Measurements from ENCODE around the gene TMEM132C. TPM values are rescaled to one million over a fixed set of nuclear protein-coding genes. Genes with fewer than 3 reads are reported as not detected.

The TMEM132C gene
- total and polyA plus RNA-seq, 7 donors: 0.60 to 3.5 (median 1.7) TPM; not detected in 1

- H3K4me1 ChIP-seq: no peaks in the 10 kb centered on the region
- TF ChIP-seq CTCF (IDR thresholded peaks at IDR 0.05): no peak
- TF ChIP-seq POLR2AphosphoS5 (IDR thresholded peaks at IDR 0.05): no peak
- no peak for TF ChIP-seq POLR2A (IDR thresholded peaks at IDR 0.05)
- TF ChIP-seq EP300 (IDR thresholded peaks at IDR 0.05): no peak
- no peaks in the 10 kb centered on the region for H3K27me3 ChIP-seq
- H3K36me3 ChIP-seq: no peaks in the 10 kb centered on the region
- DNase-seq: no peak
- no peak overlapping the region for H3K27ac ChIP-seq
- intact Hi-C loops (cut with DNase I): no loop called here
- no peak overlapping the region for H3K4me3 ChIP-seq
- 92 to 95% methylated on average over 10 of the region's 10 CpGs for WGBS, 2 donors
- H3K9me3 ChIP-seq: no peaks in the 10 kb centered on the region
Measured at GRCh38 chr12:128521981-128522380, 255.0 kb downstream of the TMEM132C start.

- no peak for DNase-seq
- Histone ChIP-seq H3K9me3 (no peaks in the 10 kb centered on the region), H3K27me3 (peaks cover 0 to 2% (median 0%) of the 10 kb centered on the region in 3 donors), H3K27ac (no peak overlapping the region), H3K36me3 (no peaks in the 10 kb centered on the region), H3K4me1 (no peaks in the 10 kb centered on the region), H3K4me3 (no peak overlapping the region)
- TF ChIP-seq POLR2AphosphoS5 (IDR thresholded peaks at IDR 0.05): no peak
- no peak for TF ChIP-seq CTCF (IDR thresholded peaks at IDR 0.05)
- no peak for TF ChIP-seq POLR2A (IDR thresholded peaks at IDR 0.05)
- no peak for TF ChIP-seq EP300 (IDR thresholded peaks at IDR 0.05)
- intact Hi-C loops (cut with DNase I): no loop called here
- WGBS, 2 donors: 67 to 78% methylated on average over 6 of the region's 6 CpGs
Measured at GRCh38 chr12:128524439-128524838, 257.5 kb downstream of the TMEM132C start.

DNA sequence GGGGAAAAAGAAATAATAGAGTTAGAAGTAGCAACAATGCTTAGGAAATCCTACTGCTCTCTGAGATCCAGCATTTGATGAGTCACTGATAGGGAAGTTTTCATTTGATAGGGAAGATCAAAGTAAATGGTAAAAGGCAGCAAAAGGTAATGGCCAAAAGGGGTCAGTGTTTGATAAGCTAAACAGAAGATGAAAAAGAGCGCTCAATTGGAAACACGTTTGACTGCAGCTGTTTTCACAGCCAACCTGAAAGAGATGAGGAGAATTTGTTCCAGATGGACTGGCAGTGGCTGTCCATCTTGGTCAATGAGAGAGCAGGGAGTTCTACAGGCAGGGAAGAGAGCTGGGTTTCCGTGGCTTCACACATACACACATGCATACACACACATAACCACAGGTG, 264.2 kb downstream of the TMEM132C start:
- peaks cover 0 to 6% (median 0%) of the 10 kb centered on the region in 3 donors for H3K27me3 ChIP-seq
- no peaks in the 10 kb centered on the region for H3K36me3 ChIP-seq
- H3K27ac ChIP-seq: no peak overlapping the region
- no peaks in the 10 kb centered on the region for H3K9me3 ChIP-seq
- WGBS, 2 donors: 27 to 53% methylated on average over 3 of the region's 3 CpGs
- no peak for DNase-seq
- intact Hi-C loops (cut with DNase I): no loop called here
- H3K4me1 ChIP-seq: no peaks in the 10 kb centered on the region
- H3K4me3 ChIP-seq: no peak overlapping the region
- TF ChIP-seq POLR2A (IDR thresholded peaks at IDR 0.05): no peak
- TF ChIP-seq CTCF (IDR thresholded peaks at IDR 0.05): no peak
- no peak for TF ChIP-seq EP300 (IDR thresholded peaks at IDR 0.05)
- no peak for TF ChIP-seq POLR2AphosphoS5 (IDR thresholded peaks at IDR 0.05)

- H3K27me3 ChIP-seq: no peaks in the 10 kb centered on the region
- no peaks in the 10 kb centered on the region for H3K4me1 ChIP-seq
- WGBS, 2 donors: 45 to 54% methylated on average over 5 of the region's 5 CpGs
- H3K4me3 ChIP-seq: no peak overlapping the region
- TF ChIP-seq POLR2AphosphoS5 (IDR thresholded peaks at IDR 0.05) (no peak), CTCF (IDR thresholded peaks at IDR 0.05) (no peak), POLR2A (IDR thresholded peaks at IDR 0.05) (no peak), EP300 (IDR thresholded peaks at IDR 0.05) (no peak)
- H3K27ac ChIP-seq: no peak overlapping the region
- H3K9me3 ChIP-seq: no peaks in the 10 kb centered on the region
- intact Hi-C loops (cut with DNase I): no loop called here
- no peak for DNase-seq
- no peaks in the 10 kb centered on the region for H3K36me3 ChIP-seq
Measured at GRCh38 chr12:128534906-128535305, 267.9 kb downstream of the TMEM132C start.

DNA sequence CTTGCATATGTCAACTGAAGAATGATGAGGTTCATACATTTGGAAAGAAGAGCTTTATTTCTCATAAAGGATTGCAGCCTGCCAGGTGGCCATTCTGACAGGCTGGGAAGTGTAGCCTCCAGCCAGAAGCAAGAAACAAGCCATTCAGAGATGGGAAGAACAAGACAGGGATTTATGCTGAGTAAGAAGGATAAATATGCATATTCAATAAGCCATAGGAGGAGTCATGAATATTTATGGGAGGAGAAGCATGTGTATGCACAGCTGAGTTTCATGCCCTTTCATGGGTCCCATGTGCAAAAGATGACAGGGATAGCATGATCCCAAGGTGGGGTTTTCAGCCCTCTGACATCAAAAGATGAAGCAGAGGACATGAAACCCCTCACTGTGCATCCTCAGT, 269.8 kb downstream of the TMEM132C start:
- Histone ChIP-seq H3K27me3 (no peaks in the 10 kb centered on the region), H3K9me3 (no peaks in the 10 kb centered on the region), H3K36me3 (no peaks in the 10 kb centered on the region), H3K27ac (no peak overlapping the region), H3K4me3 (no peak overlapping the region), H3K4me1 (no peaks in the 10 kb centered on the region)
- intact Hi-C loops (cut with DNase I): no loop called here
- TF ChIP-seq EP300 (IDR thresholded peaks at IDR 0.05): no peak
- TF ChIP-seq POLR2AphosphoS5 (IDR thresholded peaks at IDR 0.05): no peak
- DNase-seq: no peak

Measured in sigmoid colon (tissue), 7 donors.